Measurements from ENCODE around the gene SLC6A12.

Gene SLC6A12

DNA sequence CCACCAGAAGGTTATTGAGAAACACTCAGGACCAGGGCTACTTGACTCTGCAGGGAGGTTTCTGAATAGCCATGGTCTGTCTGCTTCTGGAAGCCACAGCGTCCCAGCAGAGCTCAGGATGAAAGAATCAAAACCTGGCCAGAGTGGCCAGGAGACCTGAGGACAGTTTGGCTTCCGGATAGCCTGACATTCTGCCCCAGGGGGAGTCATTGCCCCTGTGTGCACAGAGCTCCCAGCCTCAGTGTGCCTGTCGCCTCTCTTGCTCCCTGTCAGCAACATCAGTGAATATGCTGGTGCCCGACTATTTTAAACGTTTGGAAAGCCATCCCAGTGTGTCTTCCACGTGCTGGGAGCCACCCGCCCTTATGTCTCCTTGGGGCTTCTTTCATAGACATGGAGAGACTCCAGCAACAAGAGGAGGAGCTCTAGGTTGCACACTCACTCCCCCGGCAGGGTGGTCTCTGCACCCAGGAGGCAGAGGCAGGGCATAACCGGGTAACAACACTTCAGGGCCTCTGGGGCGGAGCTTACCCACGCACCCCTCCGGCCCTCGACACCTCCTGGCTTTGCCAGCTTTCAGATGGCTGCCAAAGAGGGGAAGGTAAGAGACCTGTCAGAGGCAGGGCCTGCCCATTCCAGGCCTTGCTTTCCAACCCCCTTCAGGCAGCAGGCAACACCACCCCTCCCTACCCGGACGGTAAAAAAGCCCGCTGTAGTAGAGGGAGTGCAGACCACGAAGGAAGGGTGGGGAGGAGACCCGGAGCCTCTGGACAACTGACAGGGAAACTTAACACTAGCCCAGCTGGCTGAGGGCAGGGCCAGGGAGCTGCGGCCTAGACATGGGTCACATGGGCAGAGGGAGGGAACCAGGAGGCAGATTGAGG lies 19.0 kb upstream of the SLC6A12 start:
- H3K4me1 ChIP-seq (ENCODE audit: control insufficient read depth, insufficient read depth, low read length): no peaks in the 10 kb centered on the region
- no peak overlapping the region for H3K27ac ChIP-seq (ENCODE audit: extremely low read depth, low read depth, low read length)
- H3K36me3 ChIP-seq (ENCODE audit: control insufficient read depth in 2 of 2, insufficient read depth in 1 of 2, low read length in 2 of 2): no peaks in the 10 kb centered on the region
- no peaks in the 10 kb centered on the region for H3K9me3 ChIP-seq (ENCODE audit: control insufficient read depth, insufficient read depth, low read depth, low read length)
- CTCF ChIA-PET: interaction anchor here (1.1 to 1.9 kb wide), 2 partner anchors 13 to 14 kb away, joined by 3 to 6 read pairs; no protein-coding TSS in a partner anchor
- POLR2A ChIA-PET: no interaction called here
- H3K4me3 ChIP-seq (ENCODE audit: low read depth, low read length): no peak overlapping the region
- TF ChIP-seq ZNF423 (tag by site-specific recombination; IDR thresholded peaks at IDR 0.05): no peak
- TF ChIP-seq ZNF341 (tag by site-specific recombination; IDR thresholded peaks at IDR 0.05; ENCODE audit: low read depth): peak; percentile 42; the same call in 1 of the 2 replicates
- no peak for TF ChIP-seq ZNF311 (tag by site-specific recombination; IDR thresholded peaks at IDR 0.05; ENCODE audit: borderline replicate concordance)

DNA sequence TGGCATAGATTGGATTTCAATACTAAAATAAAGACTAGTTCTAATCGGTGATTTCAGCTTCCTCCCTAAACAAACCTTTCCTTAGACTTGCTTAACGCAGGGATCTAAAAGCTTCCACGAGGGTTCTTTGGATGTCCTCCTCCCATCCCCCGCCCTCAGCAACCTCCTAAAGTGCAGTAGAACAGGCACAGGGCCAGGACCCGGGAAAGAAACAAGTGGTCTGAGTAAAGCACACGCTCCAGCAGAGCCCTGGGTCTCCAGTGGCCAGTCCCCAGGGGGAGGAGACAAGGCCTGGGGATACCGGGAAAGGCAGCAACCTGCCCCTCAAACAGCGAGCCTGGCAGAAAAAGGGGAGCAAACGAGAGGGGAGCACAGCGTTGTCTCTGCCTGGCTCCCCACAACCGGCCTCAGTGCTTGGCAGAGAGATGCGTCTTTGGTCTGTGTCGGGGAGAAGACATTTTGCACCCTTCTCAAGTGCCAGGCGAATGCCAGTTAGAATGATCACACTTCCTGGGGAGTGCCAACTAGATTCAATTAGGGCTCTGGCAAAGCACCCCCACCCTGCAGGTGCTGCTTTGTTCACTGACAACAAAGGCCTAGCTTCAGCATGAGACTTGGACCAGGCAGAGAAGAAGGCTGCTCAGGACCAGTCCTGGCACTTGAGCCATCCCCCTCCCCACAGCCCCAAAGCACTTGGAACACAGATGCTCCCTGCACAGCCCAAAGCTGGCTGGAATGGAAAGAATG lies 17.1 kb upstream of the SLC6A12 start:
- Histone ChIP-seq H3K4me3 (ENCODE audit: low read depth, low read length) (no peak overlapping the region), H3K36me3 (ENCODE audit: control insufficient read depth in 2 of 2, insufficient read depth in 1 of 2, low read length in 2 of 2) (no peaks in the 10 kb centered on the region), H3K4me1 (ENCODE audit: control insufficient read depth, insufficient read depth, low read length) (no peaks in the 10 kb centered on the region), H3K9me3 (ENCODE audit: control insufficient read depth, insufficient read depth, low read depth, low read length) (no peaks in the 10 kb centered on the region), H3K27ac (ENCODE audit: extremely low read depth, low read depth, low read length) (no peak overlapping the region)
- ChIA-PET POLR2A (no interaction called here), CTCF (interaction anchor here (1.5 to 1.9 kb wide), 2 partner anchors 11 to 12 kb away, joined by 4 to 6 read pairs; no protein-coding TSS in a partner anchor)
- TF ChIP-seq OSR2 (tag by site-specific recombination; IDR thresholded peaks at IDR 0.05) (no peak), ZNF76 (tag by site-specific recombination; IDR thresholded peaks at IDR 0.05; ENCODE audit: borderline replicate concordance, low read depth) (no peak), ZNF514 (tag by site-specific recombination; IDR thresholded peaks at IDR 0.05) (no peak), ZNF510 (tag by site-specific recombination; IDR thresholded peaks at IDR 0.05; ENCODE audit: insufficient replicate concordance) (no peak)
- TF ChIP-seq, protein P1, sequence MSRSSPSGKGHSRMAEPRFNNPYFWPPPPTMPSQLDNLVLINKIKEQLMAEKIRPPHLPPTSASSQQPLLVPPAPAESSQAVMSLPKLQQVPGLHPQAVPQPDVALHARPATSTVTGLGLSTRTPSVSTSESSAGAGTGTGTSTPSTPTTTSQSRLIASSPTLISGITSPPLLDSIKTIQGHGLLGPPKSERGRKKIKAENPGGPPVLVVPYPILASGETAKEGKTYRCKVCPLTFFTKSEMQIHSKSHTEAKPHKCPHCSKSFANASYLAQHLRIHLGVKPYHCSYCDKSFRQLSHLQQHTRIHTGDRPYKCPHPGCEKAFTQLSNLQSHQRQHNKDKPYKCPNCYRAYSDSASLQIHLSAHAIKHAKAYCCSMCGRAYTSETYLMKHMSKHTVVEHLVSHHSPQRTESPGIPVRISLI (tag by site-specific recombination; IDR thresholded peaks at IDR 0.05): no peak

DNA sequence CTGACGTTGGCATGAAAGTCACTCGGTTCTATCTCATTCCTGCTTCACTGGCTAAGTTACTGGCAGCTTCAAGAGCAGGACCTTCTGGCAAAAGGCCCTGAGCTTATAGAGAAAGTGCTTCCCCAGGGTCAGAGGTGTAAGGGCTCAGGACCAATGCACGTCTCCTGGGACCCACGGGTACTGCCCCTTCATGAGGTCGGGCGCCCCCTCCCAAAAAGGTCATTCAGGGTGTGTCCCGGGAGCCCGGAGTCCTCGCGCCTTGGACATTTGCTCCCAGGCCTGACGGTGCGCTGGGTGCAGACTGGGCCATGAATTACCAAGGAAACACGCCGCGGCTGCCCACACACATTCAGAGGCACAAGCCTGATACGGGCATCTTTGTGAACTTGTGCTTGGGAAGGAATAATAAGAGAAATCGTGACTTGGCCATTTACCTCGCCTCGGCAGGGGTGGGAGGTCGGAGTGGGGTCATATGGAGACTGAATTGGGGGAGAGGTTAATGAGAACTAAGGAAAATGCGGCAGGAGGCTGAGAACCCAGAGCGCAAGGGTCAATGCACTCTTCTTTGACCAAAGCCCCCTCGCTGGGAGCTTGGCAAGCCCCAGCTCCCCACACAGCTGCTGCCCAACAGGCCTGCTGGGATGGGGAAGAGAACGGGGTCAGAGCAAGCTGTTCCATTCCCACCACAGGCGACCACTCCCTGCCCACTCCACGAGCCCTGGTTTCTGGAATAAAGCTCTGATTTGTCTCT lies 15.7 kb upstream of the SLC6A12 start:
- CTCF ChIA-PET: interaction anchor here (1.5 kb wide), 1 partner anchor 9 kb away, joined by 4 read pairs; no protein-coding TSS in a partner anchor

DNA sequence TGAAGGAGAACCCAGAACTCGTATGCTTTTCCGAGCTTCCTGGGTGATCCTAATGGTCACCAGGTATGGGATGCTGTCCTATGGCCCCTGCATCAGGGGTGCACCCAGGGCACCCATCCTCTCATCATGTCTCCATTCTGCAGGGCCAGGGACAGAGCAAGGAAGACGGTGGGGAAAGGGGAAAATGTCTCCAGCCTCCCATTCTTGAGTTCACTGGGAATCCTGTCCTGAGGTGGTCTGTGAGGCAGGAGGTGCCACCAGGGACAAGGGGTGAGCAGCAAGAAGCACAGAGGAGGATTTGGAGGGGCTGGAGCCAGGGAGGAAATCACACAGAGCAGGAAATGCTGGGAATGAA lies 14.9 kb upstream of the SLC6A12 start:
- POLR2A ChIA-PET: no interaction called here
- H3K27ac ChIP-seq (ENCODE audit: extremely low read depth, low read depth, low read length): no peak overlapping the region
- no peaks in the 10 kb centered on the region for H3K4me1 ChIP-seq (ENCODE audit: control insufficient read depth, insufficient read depth, low read length)
- no peaks in the 10 kb centered on the region for H3K36me3 ChIP-seq (ENCODE audit: control insufficient read depth in 2 of 2, insufficient read depth in 1 of 2, low read length in 2 of 2)
- no peak overlapping the region for H3K4me3 ChIP-seq (ENCODE audit: low read depth, low read length)
- no peaks in the 10 kb centered on the region for H3K9me3 ChIP-seq (ENCODE audit: control insufficient read depth, insufficient read depth, low read depth, low read length)
- CTCF ChIA-PET: no interaction called here
- TF ChIP-seq, protein P2, sequence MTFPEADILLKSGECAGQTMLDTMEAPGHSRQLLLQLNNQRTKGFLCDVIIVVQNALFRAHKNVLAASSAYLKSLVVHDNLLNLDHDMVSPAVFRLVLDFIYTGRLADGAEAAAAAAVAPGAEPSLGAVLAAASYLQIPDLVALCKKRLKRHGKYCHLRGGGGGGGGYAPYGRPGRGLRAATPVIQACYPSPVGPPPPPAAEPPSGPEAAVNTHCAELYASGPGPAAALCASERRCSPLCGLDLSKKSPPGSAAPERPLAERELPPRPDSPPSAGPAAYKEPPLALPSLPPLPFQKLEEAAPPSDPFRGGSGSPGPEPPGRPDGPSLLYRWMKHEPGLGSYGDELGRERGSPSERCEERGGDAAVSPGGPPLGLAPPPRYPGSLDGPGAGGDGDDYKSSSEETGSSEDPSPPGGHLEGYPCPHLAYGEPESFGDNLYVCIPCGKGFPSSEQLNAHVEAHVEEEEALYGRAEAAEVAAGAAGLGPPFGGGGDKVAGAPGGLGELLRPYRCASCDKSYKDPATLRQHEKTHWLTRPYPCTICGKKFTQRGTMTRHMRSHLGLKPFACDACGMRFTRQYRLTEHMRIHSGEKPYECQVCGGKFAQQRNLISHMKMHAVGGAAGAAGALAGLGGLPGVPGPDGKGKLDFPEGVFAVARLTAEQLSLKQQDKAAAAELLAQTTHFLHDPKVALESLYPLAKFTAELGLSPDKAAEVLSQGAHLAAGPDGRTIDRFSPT (tag by site-specific recombination; IDR thresholded peaks at IDR 0.05): no peak
- TF ChIP-seq, protein P3, sequence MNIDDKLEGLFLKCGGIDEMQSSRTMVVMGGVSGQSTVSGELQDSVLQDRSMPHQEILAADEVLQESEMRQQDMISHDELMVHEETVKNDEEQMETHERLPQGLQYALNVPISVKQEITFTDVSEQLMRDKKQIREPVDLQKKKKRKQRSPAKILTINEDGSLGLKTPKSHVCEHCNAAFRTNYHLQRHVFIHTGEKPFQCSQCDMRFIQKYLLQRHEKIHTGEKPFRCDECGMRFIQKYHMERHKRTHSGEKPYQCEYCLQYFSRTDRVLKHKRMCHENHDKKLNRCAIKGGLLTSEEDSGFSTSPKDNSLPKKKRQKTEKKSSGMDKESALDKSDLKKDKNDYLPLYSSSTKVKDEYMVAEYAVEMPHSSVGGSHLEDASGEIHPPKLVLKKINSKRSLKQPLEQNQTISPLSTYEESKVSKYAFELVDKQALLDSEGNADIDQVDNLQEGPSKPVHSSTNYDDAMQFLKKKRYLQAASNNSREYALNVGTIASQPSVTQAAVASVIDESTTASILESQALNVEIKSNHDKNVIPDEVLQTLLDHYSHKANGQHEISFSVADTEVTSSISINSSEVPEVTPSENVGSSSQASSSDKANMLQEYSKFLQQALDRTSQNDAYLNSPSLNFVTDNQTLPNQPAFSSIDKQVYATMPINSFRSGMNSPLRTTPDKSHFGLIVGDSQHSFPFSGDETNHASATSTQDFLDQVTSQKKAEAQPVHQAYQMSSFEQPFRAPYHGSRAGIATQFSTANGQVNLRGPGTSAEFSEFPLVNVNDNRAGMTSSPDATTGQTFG (tag by site-specific recombination; IDR thresholded peaks at IDR 0.05; ENCODE audit: borderline replicate concordance): no peak
- TF ChIP-seq ZNF211 (tag by site-specific recombination; IDR thresholded peaks at IDR 0.05; ENCODE audit: low read depth): no peak
- TF ChIP-seq, protein P1 (tag by site-specific recombination; IDR thresholded peaks at IDR 0.05): no peak

More for the DNA sequence above, 15.7 kb upstream of the SLC6A12 start:
- POLR2A ChIA-PET: no interaction called here
- no peak for TF ChIP-seq ZXDB (tag by site-specific recombination; IDR thresholded peaks at IDR 0.05)
- TF ChIP-seq ZEB2 (tag by site-specific recombination; IDR thresholded peaks at IDR 0.05): no peak
- TF ChIP-seq, protein P4, sequence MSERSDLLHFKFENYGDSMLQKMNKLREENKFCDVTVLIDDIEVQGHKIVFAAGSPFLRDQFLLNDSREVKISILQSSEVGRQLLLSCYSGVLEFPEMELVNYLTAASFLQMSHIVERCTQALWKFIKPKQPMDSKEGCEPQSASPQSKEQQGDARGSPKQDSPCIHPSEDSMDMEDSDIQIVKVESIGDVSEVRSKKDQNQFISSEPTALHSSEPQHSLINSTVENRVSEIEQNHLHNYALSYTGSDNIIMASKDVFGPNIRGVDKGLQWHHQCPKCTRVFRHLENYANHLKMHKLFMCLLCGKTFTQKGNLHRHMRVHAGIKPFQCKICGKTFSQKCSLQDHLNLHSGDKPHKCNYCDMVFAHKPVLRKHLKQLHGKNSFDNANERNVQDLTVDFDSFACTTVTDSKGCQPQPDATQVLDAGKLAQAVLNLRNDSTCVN (tag by site-specific recombination; optimal IDR thresholded peaks at IDR 0.05): no peak
- TF ChIP-seq ZNF621 (tag by site-specific recombination; IDR thresholded peaks at IDR 0.05): no peak
- TF ChIP-seq ZNF830 (tag by site-specific recombination; IDR thresholded peaks at IDR 0.05; ENCODE audit: low read depth): no peak
- TF ChIP-seq SETDB1 (IDR thresholded peaks at IDR 0.05; ENCODE audit: insufficient read length, low read length): no peak
- TF ChIP-seq ZNF558 (tag by site-specific recombination; IDR thresholded peaks at IDR 0.05): no peak
- TF ChIP-seq GFI1B (tag by site-specific recombination; IDR thresholded peaks at IDR 0.05): no peak
- TF ChIP-seq SP3 (tag by site-specific recombination; IDR thresholded peaks at IDR 0.05): no peak
- H3K4me1 ChIP-seq (ENCODE audit: control insufficient read depth, insufficient read depth, low read length): no peaks in the 10 kb centered on the region
- no peaks in the 10 kb centered on the region for H3K9me3 ChIP-seq (ENCODE audit: control insufficient read depth, insufficient read depth, low read depth, low read length)
- H3K4me3 ChIP-seq (ENCODE audit: low read depth, low read length): no peak overlapping the region
- no peak overlapping the region for H3K27ac ChIP-seq (ENCODE audit: extremely low read depth, low read depth, low read length)
- no peaks in the 10 kb centered on the region for H3K36me3 ChIP-seq (ENCODE audit: control insufficient read depth in 2 of 2, insufficient read depth in 1 of 2, low read length in 2 of 2)
